Calu3 (cell line): ENCODE measurements around the gene SEC14L2. TPM values are rescaled to one million over a fixed set of nuclear protein-coding genes. Genes with fewer than 3 reads are reported as not detected.
"Not testable (repeated sequence)": the region's sequence is repeated elsewhere in the genome, so short reads cannot be mapped to it uniquely, and the experiment has no call there.

Source experiments
- BruUV-seq: library from RNA; stranded (reverse); fragments of 400-500 nt; replicated peaks from 2 replicates; lab custom pipeline; 2021; lab: Mats Ljungman, UMichigan
- CTCF ChIA-PET: fragments of 300-600 bp; sonication (Branson Sonifier 250); formaldehyde crosslinking; loops from one replicate; lab custom pipeline; 2022; ENCODE audit warnings: antibody characterized with exemption; lab: Charles Lee
- DNase-seq: peaks from one replicate; pipeline ENCODE4 v3.0.0; 2022
- H3K27ac Mint-ChIP-seq: one replicate; pipeline ENCODE4 v1.8.0; 2022; ENCODE audit warnings: mixed read lengths; ENCODE audit not compliant: unreplicated experiment
- H3K27me3 Mint-ChIP-seq: one replicate; pipeline ENCODE4 v1.8.0; 2022; ENCODE audit warnings: mixed read lengths; ENCODE audit not compliant: unreplicated experiment
- H3K36me3 Mint-ChIP-seq: one replicate; pipeline ENCODE4 v1.8.0; 2022; ENCODE audit warnings: mild to moderate bottlenecking, moderate library complexity, mixed read lengths; ENCODE audit not compliant: insufficient read depth, unreplicated experiment
- H3K4me1 Mint-ChIP-seq: one replicate; pipeline ENCODE4 v1.8.0; 2022; ENCODE audit warnings: mild to moderate bottlenecking, low read depth, mixed read lengths; ENCODE audit not compliant: unreplicated experiment
- H3K4me3 Mint-ChIP-seq: one replicate; pipeline ENCODE4 v1.8.0; 2022; ENCODE audit warnings: mild to moderate bottlenecking, low read depth, moderate library complexity, mixed read lengths; ENCODE audit not compliant: unreplicated experiment
- H3K9me3 Mint-ChIP-seq: one replicate; pipeline ENCODE4 v1.8.0; 2022; ENCODE audit warnings: low read depth, mixed read lengths; ENCODE audit not compliant: unreplicated experiment
- intact Hi-C: fragments of 100-400 bp; cut with micrococcal nuclease; formaldehyde crosslinking; loops from one replicate; pipeline ENCODE4 v1.10.0; 2022; ENCODE audit not compliant: unreplicated experiment
- total RNA-seq: library from RNA; stranded (reverse); gene quantifications from 2 replicates; pipeline ENCODE4 v1.2.3, GENCODE V29; 2022
- TF ChIP-seq, protein P1 (sequence below): fragments of 200-600 bp; IDR thresholded peaks from one replicate; pipeline ENCODE4 v1.8.0; 2022; ENCODE audit warnings: antibody characterized with exemption; ENCODE audit not compliant: unreplicated experiment

SEC14L2 gene
- total RNA-seq, 1 experiment from 2014 or later, result 39.1 TPM

- intact Hi-C loops, result loop anchor here (10.0 kb wide), 1 partner anchor 86 kb away; no protein-coding TSS in a partner anchor
- H3K27me3 Mint-ChIP-seq, result no peaks in the 10 kb centered on the region
- CTCF ChIA-PET, result interaction anchor here (0.6 to 3.2 kb wide), 2 partner anchors 19 to 25 kb away, joined by 6 to 12 read pairs; no protein-coding TSS in a partner anchor
- H3K27ac Mint-ChIP-seq, result peak overlapping the region; percentile 56
- peaks cover 54% of the 10 kb centered on the region for H3K36me3 Mint-ChIP-seq
- H3K4me3 Mint-ChIP-seq, result peak overlapping the region; percentile 90
- BruUV-seq, result no TSS peak
- no peak for DNase-seq
- H3K9me3 Mint-ChIP-seq, result no peaks in the 10 kb centered on the region
- peaks cover 21% of the 10 kb centered on the region for H3K4me1 Mint-ChIP-seq
- TF ChIP-seq, protein P1, sequence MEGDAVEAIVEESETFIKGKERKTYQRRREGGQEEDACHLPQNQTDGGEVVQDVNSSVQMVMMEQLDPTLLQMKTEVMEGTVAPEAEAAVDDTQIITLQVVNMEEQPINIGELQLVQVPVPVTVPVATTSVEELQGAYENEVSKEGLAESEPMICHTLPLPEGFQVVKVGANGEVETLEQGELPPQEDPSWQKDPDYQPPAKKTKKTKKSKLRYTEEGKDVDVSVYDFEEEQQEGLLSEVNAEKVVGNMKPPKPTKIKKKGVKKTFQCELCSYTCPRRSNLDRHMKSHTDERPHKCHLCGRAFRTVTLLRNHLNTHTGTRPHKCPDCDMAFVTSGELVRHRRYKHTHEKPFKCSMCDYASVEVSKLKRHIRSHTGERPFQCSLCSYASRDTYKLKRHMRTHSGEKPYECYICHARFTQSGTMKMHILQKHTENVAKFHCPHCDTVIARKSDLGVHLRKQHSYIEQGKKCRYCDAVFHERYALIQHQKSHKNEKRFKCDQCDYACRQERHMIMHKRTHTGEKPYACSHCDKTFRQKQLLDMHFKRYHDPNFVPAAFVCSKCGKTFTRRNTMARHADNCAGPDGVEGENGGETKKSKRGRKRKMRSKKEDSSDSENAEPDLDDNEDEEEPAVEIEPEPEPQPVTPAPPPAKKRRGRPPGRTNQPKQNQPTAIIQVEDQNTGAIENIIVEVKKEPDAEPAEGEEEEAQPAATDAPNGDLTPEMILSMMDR, result no peak
These were observed 2.2 kb downstream of the SEC14L2 start for GRCh38 chr22:30398685-30399680.

DNA sequence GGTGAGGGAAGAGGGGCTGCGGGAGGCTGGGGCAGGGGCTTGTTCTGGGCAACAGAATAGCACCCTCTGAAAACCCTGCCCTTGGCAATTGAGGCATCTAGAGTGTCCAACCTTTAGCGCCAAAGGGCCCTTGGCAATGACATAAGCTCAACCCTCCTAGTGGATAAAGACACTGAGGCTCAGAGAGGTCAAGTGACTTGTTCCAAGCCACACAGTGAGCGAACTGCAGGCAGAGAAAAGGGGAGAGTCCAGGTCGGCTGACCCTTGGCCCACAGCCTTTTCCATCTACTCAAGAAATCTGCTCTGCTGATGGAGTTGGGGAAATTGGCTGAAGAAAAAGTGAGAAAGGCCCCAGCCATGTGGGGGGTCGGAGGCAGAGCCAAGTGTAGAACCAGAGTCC lies 2.9 kb downstream of the SEC14L2 start:
- TF ChIP-seq, protein P1, result no peak
- intact Hi-C loops, result loop anchor here (10.0 kb wide), 1 partner anchor 85 kb away; no protein-coding TSS in a partner anchor
- Mint-ChIP-seq H3K36me3 (peaks cover 54% of the 10 kb centered on the region), H3K9me3 (no peaks in the 10 kb centered on the region), H3K4me1 (peaks cover 21% of the 10 kb centered on the region), H3K27me3 (no peaks in the 10 kb centered on the region), H3K4me3 (no peak overlapping the region), H3K27ac (no peak overlapping the region)
- BruUV-seq, result no TSS peak
- DNase-seq, result no peak
- CTCF ChIA-PET, result no interaction called here

GRCh38 chr22:30400159-30400558 lies 3.3 kb downstream of the SEC14L2 start:
- intact Hi-C loops, result no loop called here
- BruUV-seq, result no TSS peak
- Mint-ChIP-seq H3K9me3 (no peaks in the 10 kb centered on the region), H3K4me3 (no peak overlapping the region), H3K36me3 (peaks cover 54% of the 10 kb centered on the region), H3K27ac (no peak overlapping the region), H3K27me3 (no peaks in the 10 kb centered on the region), H3K4me1 (peaks cover 21% of the 10 kb centered on the region)
- no peak for DNase-seq
- CTCF ChIA-PET, result no interaction called here
- TF ChIP-seq, protein P1, result no peak

DNA sequence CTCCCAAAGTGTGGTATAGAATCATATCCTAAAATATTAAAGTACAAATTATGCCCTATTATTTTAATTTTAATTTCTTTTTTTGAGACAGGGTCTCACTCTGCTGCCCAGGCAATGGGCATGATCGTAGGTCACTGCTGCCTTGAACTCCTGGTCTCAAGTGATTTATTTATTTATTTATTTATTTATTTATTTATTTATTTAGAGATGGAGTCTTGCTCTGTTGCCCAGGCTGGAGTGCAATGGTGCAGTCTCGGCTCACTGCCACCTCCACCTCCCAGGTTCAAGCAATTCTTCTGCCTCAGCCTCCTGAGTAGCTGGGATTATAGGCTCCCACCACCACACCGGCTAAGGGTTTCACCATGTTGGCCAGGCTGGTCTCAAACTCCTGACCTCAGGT lies 4.2 kb downstream of the SEC14L2 start:
- H3K27me3 Mint-ChIP-seq, BruUV-seq, CTCF ChIA-PET, H3K4me3 Mint-ChIP-seq, DNase-seq, H3K9me3 Mint-ChIP-seq, H3K27ac Mint-ChIP-seq, intact Hi-C loops: not testable (repeated sequence)
- Mint-ChIP-seq H3K36me3 (peaks cover 53% of the 10 kb centered on the region), H3K4me1 (peaks cover 21% of the 10 kb centered on the region)
